LNCaP clone FGC (cell line): ENCODE measurements around the gene LMNA.

Experiments
- DNase-seq: peaks from one replicate; pipeline ENCODE4 v3.0.0-alpha.2; 2011; ENCODE audit warnings: low read depth
- H3K4me3 ChIP-seq: 2 replicates; pipeline ENCODE4 v1.5.1; 2011; ENCODE audit warnings: mild to moderate bottlenecking, low read depth, low read length, control low read depth
- CTCF ChIP-seq: IDR thresholded peaks from 2 replicates; pipeline ENCODE4 v1.5.1; 2012; ENCODE audit warnings: mild to moderate bottlenecking; ENCODE audit not compliant: control insufficient read depth, insufficient read depth; ENCODE audit errors: extremely low read depth

LMNA gene

GRCh38 chr1:156145650-156146019 is 31.1 kb downstream of the LMNA start:
- no peak for TF ChIP-seq CTCF
- no peak overlapping the region for H3K4me3 ChIP-seq

GRCh38 chr1:156146020-156146768 is 31.7 kb downstream of the LMNA start:
- peak; percentile 52 for DNase-seq
- peak; percentile 74 for TF ChIP-seq CTCF
- no peak overlapping the region for H3K4me3 ChIP-seq

More at GRCh38 chr1:156145650-156146019, 31.1 kb downstream of the LMNA start:
- no peak for DNase-seq

GRCh38 chr1:156146769-156147405 is 32.4 kb downstream of the LMNA start:
- DNase-seq = no peak
- no peak for TF ChIP-seq CTCF
- H3K4me3 ChIP-seq = no peak overlapping the region

- no peak for DNase-seq
- no peak overlapping the region for H3K4me3 ChIP-seq
- no peak for TF ChIP-seq CTCF
Observed at GRCh38 chr1:156148216-156148615, 33.7 kb downstream of the LMNA start.

GRCh38 chr1:156149374-156150332 is 35.1 kb downstream of the LMNA start:
- H3K4me3 ChIP-seq = no peak overlapping the region
- TF ChIP-seq CTCF = no peak
- no peak for DNase-seq

GRCh38 chr1:156150333-156151011 is 36.0 kb downstream of the LMNA start:
- DNase-seq = no peak
- no peak for TF ChIP-seq CTCF
- H3K4me3 ChIP-seq = no peak overlapping the region
